Neural progenitor cell (in vitro differentiated cells): ENCODE data around the gene GRAMD1B.

Experiments
- EZH2 ChIP-seq: fragments of 200-600 bp; sonication (generic); IDR thresholded peaks from 2 replicates; pipeline ENCODE4 v1.6.1; 2017; ENCODE audit warnings: antibody characterized with exemption, mild to moderate bottlenecking, moderate library complexity
- EZH2phosphoT487 ChIP-seq: fragments of 200-600 bp; sonication (generic); IDR thresholded peaks from 2 replicates; pipeline ENCODE4 v1.6.1; 2017; ENCODE audit warnings: antibody characterized with exemption
- TF ChIP-seq, protein P1 (sequence below): fragments of 200-600 bp; sonication (generic); IDR thresholded peaks from 2 replicates; pipeline ENCODE4 v1.5.1; 2017; ENCODE audit warnings: antibody characterized with exemption, mild to moderate bottlenecking

DNA sequence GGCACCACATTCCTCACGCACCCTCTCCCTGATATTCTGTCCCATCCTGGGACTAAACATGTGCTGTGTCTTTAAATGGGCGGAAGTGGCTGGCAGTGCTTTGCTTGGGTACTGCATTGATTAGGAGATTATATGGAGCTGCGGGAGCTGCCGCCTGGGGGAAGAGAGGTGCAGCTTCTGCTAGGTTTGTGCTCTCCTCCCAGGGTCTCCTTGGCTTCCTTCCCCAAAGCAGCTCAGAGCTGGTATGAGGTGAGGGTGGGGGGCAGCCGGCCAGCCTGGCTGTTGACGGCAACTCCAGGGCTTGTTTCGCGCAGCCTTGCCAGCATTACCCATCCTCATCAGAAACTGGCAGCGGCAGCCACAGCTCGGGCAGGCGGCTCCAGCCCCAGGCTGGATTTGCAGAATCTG is 95.4 kb downstream of the GRAMD1B start:
- TF ChIP-seq EZH2phosphoT487 (no peak), EZH2 (no peak)
- TF ChIP-seq, protein P1, sequence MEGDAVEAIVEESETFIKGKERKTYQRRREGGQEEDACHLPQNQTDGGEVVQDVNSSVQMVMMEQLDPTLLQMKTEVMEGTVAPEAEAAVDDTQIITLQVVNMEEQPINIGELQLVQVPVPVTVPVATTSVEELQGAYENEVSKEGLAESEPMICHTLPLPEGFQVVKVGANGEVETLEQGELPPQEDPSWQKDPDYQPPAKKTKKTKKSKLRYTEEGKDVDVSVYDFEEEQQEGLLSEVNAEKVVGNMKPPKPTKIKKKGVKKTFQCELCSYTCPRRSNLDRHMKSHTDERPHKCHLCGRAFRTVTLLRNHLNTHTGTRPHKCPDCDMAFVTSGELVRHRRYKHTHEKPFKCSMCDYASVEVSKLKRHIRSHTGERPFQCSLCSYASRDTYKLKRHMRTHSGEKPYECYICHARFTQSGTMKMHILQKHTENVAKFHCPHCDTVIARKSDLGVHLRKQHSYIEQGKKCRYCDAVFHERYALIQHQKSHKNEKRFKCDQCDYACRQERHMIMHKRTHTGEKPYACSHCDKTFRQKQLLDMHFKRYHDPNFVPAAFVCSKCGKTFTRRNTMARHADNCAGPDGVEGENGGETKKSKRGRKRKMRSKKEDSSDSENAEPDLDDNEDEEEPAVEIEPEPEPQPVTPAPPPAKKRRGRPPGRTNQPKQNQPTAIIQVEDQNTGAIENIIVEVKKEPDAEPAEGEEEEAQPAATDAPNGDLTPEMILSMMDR: no peak
